ENCODE results near the gene AFDN.

Gene AFDN

GRCh38 chr6:167928111-167928510 is 101.4 kb downstream of the AFDN start:
- no peak for TF ChIP-seq CTCF (IDR thresholded peaks at IDR 0.05; ENCODE audit: low read depth, low read length)
- no peak overlapping the region for H3K4me3 ChIP-seq (ENCODE audit: low read depth, low read length)

GRCh38 chr6:167930295-167930694 is 103.6 kb downstream of the AFDN start:
- H3K4me3 ChIP-seq (ENCODE audit: low read depth, low read length) = no peak overlapping the region
- no peak for TF ChIP-seq CTCF (IDR thresholded peaks at IDR 0.05; ENCODE audit: low read depth, low read length)

GRCh38 chr6:167932468-167933276 is 106.0 kb downstream of the AFDN start:
- TF ChIP-seq CTCF (IDR thresholded peaks at IDR 0.05; ENCODE audit: low read depth, low read length) = no peak

GRCh38 chr6:167933290-167933689 is 106.6 kb downstream of the AFDN start:
- TF ChIP-seq CTCF (IDR thresholded peaks at IDR 0.05; ENCODE audit: low read depth, low read length) = no peak
- no peak overlapping the region for H3K4me3 ChIP-seq (ENCODE audit: low read depth, low read length)

More at GRCh38 chr6:167932468-167933276, 106.0 kb downstream of the AFDN start:
- no peak overlapping the region for H3K4me3 ChIP-seq (ENCODE audit: low read depth, low read length)

- TF ChIP-seq CTCF (IDR thresholded peaks at IDR 0.05; ENCODE audit: low read depth, low read length) = no peak
- H3K4me3 ChIP-seq (ENCODE audit: low read depth, low read length) = no peak overlapping the region
Observed at GRCh38 chr6:167933847-167934246, 107.1 kb downstream of the AFDN start.

GRCh38 chr6:167934426-167934864 is 107.7 kb downstream of the AFDN start:
- no peak overlapping the region for H3K4me3 ChIP-seq (ENCODE audit: low read depth, low read length)
- no peak for TF ChIP-seq CTCF (IDR thresholded peaks at IDR 0.05; ENCODE audit: low read depth, low read length)

- H3K4me3 ChIP-seq (ENCODE audit: low read depth, low read length) = no peak overlapping the region
- TF ChIP-seq CTCF (IDR thresholded peaks at IDR 0.05; ENCODE audit: low read depth, low read length) = no peak
Observed at GRCh38 chr6:167936051-167936450, 109.3 kb downstream of the AFDN start.
